HG03066 (cell line): ENCODE results near the gene CHURC1.
A peak's percentile ranks its signal among the peaks of the same experiment; 100 is the strongest.
"Not testable (repeated sequence)": the region's sequence is repeated elsewhere in the genome, so short reads cannot be mapped to it uniquely, and the experiment has no call there.

ENCODE experiments used
- ATAC-seq: cut with Tn5 transposase; IDR thresholded peaks from one replicate; pipeline ENCODE4 v1.9.1; 2021; ENCODE audit warnings: low read depth; ENCODE audit not compliant: unreplicated experiment

The CHURC1 gene

GRCh38 chr14:64906022-64906421 is 8.2 kb upstream of the CHURC1 start:
- ATAC-seq: no peak

GRCh38 chr14:64910847-64911495 is 3.3 kb upstream of the CHURC1 start:
- no peak for ATAC-seq

- ATAC-seq: no peak
These were observed 2.0 kb upstream of the CHURC1 start for GRCh38 chr14:64912261-64912660.

GRCh38 chr14:64913477-64913876 is 778 bp upstream of the CHURC1 start:
- not testable (repeated sequence) for ATAC-seq

GRCh38 chr14:64915029-64915424 is 772 bp downstream of the CHURC1 start:
- ATAC-seq: no peak

GRCh38 chr14:64915797-64916196 is 1.5 kb downstream of the CHURC1 start:
- ATAC-seq: no peak

- ATAC-seq: no peak
These were observed 4.0 kb downstream of the CHURC1 start for GRCh38 chr14:64918216-64918615.

GRCh38 chr14:64919215-64919614 is 5.0 kb downstream of the CHURC1 start:
- ATAC-seq: no peak

- no peak for ATAC-seq
These were observed 5.4 kb downstream of the CHURC1 start for GRCh38 chr14:64919618-64920017.

- ATAC-seq: no peak
These were observed 6.2 kb downstream of the CHURC1 start for GRCh38 chr14:64920465-64920864.

GRCh38 chr14:64923015-64923414 is 8.8 kb downstream of the CHURC1 start:
- ATAC-seq: no peak

- no peak for ATAC-seq
These were observed 12.2 kb downstream of the CHURC1 start for GRCh38 chr14:64926398-64926995.

GRCh38 chr14:64927031-64927430 is 12.8 kb downstream of the CHURC1 start:
- ATAC-seq: no peak

GRCh38 chr14:64928239-64929013 is 14.2 kb downstream of the CHURC1 start:
- peak; percentile 80 for ATAC-seq

GRCh38 chr14:64929014-64929359 is 14.7 kb downstream of the CHURC1 start:
- ATAC-seq: no peak

GRCh38 chr14:64930085-64930843 is 16.0 kb downstream of the CHURC1 start:
- ATAC-seq: no peak

- no peak for ATAC-seq
These were observed 16.9 kb downstream of the CHURC1 start for GRCh38 chr14:64931123-64931522.

GRCh38 chr14:64932231-64932630 is 18.0 kb downstream of the CHURC1 start:
- ATAC-seq: no peak

- ATAC-seq: no peak
These were observed 20.2 kb downstream of the CHURC1 start for GRCh38 chr14:64934338-64934929.

GRCh38 chr14:64935508-64935907 is 21.3 kb downstream of the CHURC1 start:
- no peak for ATAC-seq
